ENCODE data around the gene SLC6A20.

The SLC6A20 gene, protein sequence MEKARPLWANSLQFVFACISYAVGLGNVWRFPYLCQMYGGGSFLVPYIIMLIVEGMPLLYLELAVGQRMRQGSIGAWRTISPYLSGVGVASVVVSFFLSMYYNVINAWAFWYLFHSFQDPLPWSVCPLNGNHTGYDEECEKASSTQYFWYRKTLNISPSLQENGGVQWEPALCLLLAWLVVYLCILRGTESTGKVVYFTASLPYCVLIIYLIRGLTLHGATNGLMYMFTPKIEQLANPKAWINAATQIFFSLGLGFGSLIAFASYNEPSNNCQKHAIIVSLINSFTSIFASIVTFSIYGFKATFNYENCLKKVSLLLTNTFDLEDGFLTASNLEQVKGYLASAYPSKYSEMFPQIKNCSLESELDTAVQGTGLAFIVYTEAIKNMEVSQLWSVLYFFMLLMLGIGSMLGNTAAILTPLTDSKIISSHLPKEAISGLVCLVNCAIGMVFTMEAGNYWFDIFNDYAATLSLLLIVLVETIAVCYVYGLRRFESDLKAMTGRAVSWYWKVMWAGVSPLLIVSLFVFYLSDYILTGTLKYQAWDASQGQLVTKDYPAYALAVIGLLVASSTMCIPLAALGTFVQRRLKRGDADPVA

GRCh38 chr3:45795882-45796765 lies at the start of gene SLC6A20:
Gene SLC6A20 (minus strand): TSS chr3:45796536. CDS start chr3:45796419, 117 bp downstream.
- DNase-seq (ENCODE audit: low read depth in 2 of 2) = no peak

DNA sequence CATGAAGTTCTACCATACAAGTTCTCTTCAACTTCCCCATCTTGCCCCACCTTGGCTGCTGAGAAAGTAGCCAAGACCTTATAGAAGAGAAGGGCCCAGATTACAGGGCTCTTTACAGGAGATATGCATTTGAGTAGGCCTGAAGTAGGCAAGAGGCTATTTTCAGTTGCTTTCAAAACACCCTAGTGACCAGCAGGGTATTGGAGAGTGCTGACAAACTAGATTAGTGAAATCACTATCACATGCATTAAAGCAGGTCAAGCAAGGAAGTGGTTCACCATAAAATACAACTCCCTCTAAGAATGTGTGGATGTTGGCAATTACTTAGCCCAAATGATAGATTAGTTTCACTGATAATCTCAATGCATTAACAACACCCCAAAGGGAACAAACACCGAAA lies 48.3 kb upstream of the SLC6A20 start:
- DNase-seq (ENCODE audit: low read depth in 2 of 2) = no peak

DNA sequence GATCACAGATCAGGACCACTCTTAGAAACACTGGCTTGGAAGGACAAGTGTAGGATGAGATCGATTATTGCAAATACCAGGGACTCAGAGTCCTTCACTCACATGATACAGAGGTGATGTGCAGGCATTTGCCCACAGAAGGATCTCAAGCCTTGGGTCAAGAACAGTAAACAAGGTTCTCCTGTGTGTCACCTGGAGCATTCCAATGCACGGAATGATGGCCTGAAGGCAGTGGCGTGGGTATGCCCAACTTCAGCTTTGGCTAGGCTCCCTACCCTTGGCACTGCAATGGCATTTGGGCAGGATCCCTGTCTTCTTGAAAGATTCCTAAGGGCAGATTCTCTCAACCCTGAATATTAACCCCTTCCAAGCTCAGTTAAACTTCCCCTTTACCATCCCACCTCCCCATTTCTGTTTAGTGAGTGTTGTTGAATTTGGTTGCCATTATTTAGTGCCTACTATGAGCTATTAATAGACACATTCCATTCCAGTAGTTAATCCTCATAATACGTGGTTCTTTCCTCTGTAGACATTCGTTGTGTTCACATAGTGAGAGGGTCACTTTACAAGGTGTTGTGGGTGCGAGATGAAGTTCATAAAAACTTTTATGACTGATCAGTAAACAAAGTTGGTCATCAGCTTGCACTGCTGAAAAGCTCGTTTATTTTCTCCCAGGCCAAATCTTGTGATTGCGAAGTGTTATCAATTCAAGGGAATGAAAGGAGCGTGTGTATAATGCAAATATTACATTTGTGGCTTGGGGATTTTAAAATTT lies 46.7 kb upstream of the SLC6A20 start:
- no peak for DNase-seq (ENCODE audit: low read depth in 2 of 2)

- peak; percentile 83 to 88 for DNase-seq (ENCODE audit: low read depth in 2 of 2)
These were observed 45.6 kb upstream of the SLC6A20 start, which contains the start of gene LZTFL1 for GRCh38 chr3:45841757-45842491. Gene LZTFL1 (minus strand): TSS chr3:45842119. CDS start chr3:45841991, 128 bp downstream.

DNA sequence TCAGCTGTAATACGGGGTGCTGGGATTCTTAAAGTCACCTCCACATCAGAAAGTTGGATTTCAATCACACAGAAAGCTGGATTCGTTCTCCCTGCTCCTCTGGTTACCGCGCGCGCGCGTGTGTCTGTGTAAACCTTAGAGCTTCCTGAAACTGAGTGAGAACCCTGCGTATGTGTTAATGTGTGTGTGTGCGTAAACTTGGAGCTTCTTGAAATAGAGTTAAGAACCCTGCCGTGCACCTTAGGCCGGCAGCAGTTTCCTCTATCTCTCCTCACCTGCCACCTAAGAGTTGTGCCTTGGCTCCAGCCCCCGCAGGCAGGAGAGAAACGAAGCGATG lies 45.1 kb upstream of the SLC6A20 start:
- DNase-seq (ENCODE audit: low read depth in 2 of 2) = no peak

DNA sequence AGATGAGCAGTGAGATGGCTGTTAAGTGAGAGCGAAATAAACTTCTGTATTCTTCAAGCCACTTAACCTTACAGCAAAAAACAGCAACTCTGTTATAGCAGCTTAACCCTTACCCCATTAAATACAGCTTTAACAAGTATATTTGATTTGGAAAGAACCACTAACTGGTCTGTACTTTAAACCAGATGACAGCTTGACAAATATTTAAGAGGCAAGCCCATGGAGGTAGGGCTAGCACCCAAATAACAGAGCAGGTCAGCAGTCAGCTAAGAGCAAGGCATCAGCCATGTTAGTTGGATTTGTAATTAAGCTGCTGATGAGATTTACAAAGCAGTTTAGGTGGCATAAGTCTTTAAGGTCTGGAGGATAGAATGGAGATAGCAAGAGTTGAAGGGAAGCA lies 42.1 kb upstream of the SLC6A20 start:
- no peak for DNase-seq (ENCODE audit: low read depth in 2 of 2)

DNA sequence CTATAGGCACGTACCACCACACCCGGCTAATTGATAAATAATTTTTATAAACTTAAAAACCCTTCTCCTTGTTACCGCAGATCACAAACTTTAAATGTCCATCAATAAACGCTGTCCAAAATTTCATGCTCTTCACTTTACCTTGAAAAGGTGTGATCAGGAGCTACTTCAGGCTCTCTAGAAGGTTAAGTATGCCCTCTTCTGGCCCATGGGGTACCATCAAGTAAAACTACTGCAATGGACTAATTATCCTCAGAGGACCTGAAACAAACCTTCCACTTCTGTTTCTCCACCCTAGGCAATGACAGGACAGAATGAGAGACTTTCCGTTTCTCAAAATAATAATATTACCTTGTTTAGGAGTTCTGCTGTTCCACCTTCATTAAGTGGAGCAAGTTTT lies 36.4 kb upstream of the SLC6A20 start:
- no peak for DNase-seq (ENCODE audit: low read depth in 2 of 2)

- DNase-seq (ENCODE audit: low read depth in 2 of 2) = no peak
These were observed 33.8 kb upstream of the SLC6A20 start for GRCh38 chr3:45830121-45830520.

GRCh38 chr3:45826908-45827307 lies 30.6 kb upstream of the SLC6A20 start:
- no peak for DNase-seq (ENCODE audit: low read depth in 2 of 2)

DNA sequence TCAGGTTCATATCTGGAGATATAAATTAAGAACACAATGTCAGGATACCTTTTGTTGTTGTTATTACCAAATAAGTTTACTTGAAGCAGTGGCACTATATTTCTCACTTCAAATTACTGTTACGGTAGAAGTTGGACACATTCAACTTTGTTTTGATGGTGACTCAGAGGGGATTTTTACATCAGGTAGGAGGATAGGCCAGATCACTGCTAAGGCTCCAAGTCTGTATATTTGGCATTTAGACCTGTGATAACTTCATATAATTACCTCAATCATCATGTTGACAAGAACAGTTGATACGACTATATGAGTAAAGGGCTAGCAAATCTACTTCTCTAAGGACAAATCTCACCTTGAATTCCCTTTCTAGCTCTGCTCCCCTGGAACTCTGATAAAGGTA lies 30.0 kb upstream of the SLC6A20 start:
- DNase-seq (ENCODE audit: low read depth in 2 of 2) = no peak

GRCh38 chr3:45821127-45821526 lies 24.8 kb upstream of the SLC6A20 start:
- no peak for DNase-seq (ENCODE audit: low read depth in 2 of 2)

DNA sequence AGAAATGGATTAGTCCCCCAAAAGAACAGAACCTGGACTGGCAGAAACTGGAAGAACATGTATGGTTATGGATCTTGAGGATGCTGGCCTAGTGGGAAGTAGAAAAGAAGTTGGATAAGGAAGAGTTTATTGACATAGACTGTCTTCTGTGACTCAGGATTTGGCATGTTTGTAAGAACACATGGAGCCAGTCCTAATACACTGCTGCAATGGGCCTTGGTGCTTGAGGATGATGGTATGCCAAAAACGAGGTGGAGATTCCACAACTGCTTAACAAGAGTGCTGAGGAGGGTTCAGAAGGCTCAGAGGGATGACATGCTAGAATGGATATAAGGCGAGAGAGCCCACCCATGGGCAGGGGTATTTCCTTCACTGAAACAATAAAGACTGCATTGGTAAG lies 23.2 kb upstream of the SLC6A20 start:
- no peak for DNase-seq (ENCODE audit: low read depth in 2 of 2)

DNA sequence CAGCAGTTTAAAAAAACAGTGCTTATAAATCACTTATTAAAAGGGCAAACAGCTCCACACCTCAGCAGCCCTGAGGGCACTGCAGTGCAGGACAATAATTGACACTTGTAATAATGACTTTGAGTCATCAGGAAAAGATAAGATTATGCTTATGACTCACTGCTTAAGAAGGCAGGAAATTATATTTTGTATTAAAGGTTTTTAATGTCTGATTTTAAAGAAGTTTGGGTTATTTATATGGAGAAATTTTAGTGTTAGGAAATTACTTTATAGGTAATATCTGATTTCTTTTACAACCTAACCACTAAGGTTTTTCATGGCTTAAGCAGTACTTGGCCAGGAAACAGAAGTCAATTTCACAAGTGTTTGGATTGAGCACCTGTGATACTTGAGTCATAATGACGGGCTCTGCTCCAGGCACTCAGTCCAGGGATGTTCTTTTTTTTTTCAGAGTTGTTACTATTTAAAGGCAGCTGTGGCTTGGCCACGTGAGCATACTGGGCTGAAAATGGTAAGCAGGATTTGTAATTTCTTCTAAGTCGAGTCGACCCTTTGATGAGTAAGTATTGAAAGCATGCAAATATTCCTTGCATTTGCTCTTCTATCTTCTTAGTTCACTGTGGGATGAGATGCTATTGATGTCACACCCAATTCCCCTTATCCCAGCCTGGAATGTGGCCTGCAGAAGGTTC lies 21.6 kb upstream of the SLC6A20 start:
- DNase-seq (ENCODE audit: low read depth in 2 of 2) = no peak

DNA sequence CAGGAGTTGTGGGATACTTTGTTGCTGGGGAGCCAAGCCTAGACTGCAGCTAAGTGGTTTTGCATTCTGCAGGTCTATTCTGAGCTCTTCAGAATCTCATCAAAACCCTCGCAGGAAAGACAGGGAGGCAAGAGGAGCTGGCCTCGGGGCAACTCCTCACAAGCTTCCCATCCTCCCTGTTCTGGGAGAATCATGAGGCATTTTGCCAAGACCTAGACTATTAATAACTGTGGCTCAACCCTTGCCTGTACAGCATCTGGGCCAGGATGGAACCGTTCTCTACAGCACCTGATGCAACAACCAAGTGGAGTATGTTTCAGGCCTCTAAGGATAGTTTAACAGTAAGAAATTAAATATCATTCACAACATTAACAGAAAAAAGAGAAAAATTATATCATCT lies 20.2 kb upstream of the SLC6A20 start:
- DNase-seq (ENCODE audit: low read depth in 2 of 2) = no peak

DNA sequence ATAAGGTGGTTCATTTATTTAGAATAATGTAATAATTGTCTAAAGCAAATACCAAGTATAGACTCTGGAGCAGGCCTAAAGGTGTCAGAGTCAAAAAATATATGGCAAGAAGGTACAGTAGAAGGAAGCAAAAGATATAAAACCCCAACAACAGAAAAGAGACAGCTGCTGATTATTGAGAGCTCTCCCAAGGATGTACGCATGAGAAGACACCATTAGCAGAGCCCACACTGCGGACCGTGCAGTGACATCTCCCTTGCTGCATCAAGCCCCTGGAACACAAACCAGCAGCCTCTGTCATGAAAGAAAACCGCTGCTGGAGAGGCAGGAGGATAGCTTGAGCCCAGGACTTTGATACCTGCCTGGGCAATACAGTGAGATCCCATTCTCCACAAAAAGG lies 18.0 kb upstream of the SLC6A20 start:
- no peak for DNase-seq (ENCODE audit: low read depth in 2 of 2)

DNA sequence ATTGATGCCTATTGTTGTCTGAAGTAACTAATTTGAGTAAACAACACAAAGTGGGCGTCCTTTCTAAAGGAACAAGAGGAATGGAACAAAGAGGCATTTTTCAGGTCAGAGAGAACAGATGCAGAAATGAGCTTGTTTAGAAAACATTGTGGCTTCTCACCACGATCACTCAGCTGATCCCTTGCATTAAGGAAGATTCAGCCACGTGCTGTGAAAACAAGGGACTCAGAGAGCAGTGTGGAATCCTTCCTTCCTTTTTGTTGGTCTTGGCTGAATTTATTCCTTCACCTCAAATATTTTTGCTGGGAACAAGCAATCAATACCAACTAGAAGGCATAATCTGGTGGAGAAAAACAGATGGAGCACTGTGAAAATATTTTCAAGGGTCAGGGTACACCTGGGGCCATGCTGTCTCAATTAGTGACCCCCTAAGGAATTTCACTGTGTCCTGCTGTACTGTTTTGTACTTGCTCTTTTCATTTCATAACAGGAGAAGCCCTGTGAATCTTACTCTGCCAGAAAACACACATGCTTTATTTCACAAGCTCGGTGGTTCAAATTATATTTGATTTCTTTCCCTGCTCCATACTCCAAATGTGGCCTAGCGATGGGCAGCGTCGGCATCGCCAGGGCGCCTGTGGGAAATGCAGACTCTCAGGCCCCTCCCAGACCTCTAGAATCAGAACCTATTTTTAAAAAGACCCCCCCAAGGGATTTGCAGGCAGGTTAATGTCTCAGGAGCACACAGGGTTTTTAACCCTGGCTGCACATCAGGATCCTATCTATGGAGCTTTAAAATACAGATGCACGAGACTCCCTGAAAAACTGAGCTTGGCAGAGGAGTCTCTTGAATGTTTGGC lies 11.6 kb upstream of the SLC6A20 start:
- no peak for DNase-seq (ENCODE audit: low read depth in 2 of 2)

- DNase-seq (ENCODE audit: low read depth in 2 of 2) = no peak
These were observed 10.8 kb upstream of the SLC6A20 start for GRCh38 chr3:45807133-45807532.

- DNase-seq (ENCODE audit: low read depth in 2 of 2) = no peak
These were observed 9.7 kb upstream of the SLC6A20 start for GRCh38 chr3:45806072-45806471.

GRCh38 chr3:45803252-45803935 lies 7.1 kb upstream of the SLC6A20 start:
- no peak for DNase-seq (ENCODE audit: low read depth in 2 of 2)
